HepG2 (cell line): ENCODE data around the gene WNT1. TPM values are rescaled to one million over a fixed set of nuclear protein-coding genes. Genes with fewer than 3 reads are reported as not detected.

Source experiments
- CEBPB ChIP-seq: IDR thresholded peaks from 2 replicates; pipeline ENCODE4 v1.6.1; 2011; ENCODE audit warnings: low read depth, low read length, improper control_type of control experiment, borderline replicate concordance
- EZH2 ChIP-seq: conservative IDR thresholded peaks from 2 replicates; pipeline ENCODE4 v1.6.1; 2012; ENCODE audit warnings: mild to moderate bottlenecking, low read depth, low read length, moderate library complexity
- MED1 ChIP-seq: sonication (generic); formaldehyde crosslinking; IDR thresholded peaks from 2 replicates; pipeline ENCODE4 v1.4.0; 2020; ENCODE audit warnings: missing genetic modification reagents
- NFE2L2 ChIP-seq: fragments of 150-350 bp; IDR thresholded peaks from 2 replicates; pipeline ENCODE4 v1.6.1; 2014; ENCODE audit warnings: low read length
- SMAD3 ChIP-seq: sonication (generic); formaldehyde crosslinking; IDR thresholded peaks from 2 replicates; pipeline ENCODE4 v1.4.0; 2020; ENCODE audit warnings: missing genetic modification reagents
- SP4 ChIP-seq: sonication (generic); formaldehyde crosslinking; IDR thresholded peaks from 2 replicates; pipeline ENCODE4 v1.8.1; 2023; ENCODE audit warnings: mild to moderate bottlenecking, missing genetic modification reagents
- SRSF1 ChIP-seq: fragments of 200-400 bp; formaldehyde crosslinking; optimal IDR thresholded peaks from 2 replicates; pipeline ENCODE3; 2017; ENCODE audit warnings: mild to moderate bottlenecking, low read depth, low read length, moderate library complexity
- SUZ12 ChIP-seq: fragments of 150-350 bp; IDR thresholded peaks from 2 replicates; pipeline ENCODE4 v1.6.1; 2014; ENCODE audit warnings: low read depth, low read length
- TEAD3 ChIP-seq: optimal IDR thresholded peaks from 2 replicates; pipeline ENCODE3; 2016; ENCODE audit warnings: borderline replicate concordance
- TOPORS ChIP-seq: sonication (generic); formaldehyde crosslinking; IDR thresholded peaks from 2 replicates; pipeline ENCODE4 v1.8.0; 2023; ENCODE audit warnings: mild to moderate bottlenecking, missing genetic modification reagents
- XRCC5 ChIP-seq: fragments of 200-400 bp; formaldehyde crosslinking; optimal IDR thresholded peaks from 2 replicates; pipeline ENCODE3; 2017; ENCODE audit warnings: mild to moderate bottlenecking, low read length
- ZBTB3 ChIP-seq: sonication (generic); formaldehyde crosslinking; IDR thresholded peaks from 2 replicates; pipeline ENCODE4 v1.4.0; 2020; ENCODE audit warnings: low read depth, mild to moderate bottlenecking, moderate library complexity, missing genetic modification reagents, borderline replicate concordance
- ZBTB38 ChIP-seq: sonication (generic); formaldehyde crosslinking; IDR thresholded peaks from 2 replicates; pipeline ENCODE4 v1.5.1; 2020; ENCODE audit warnings: mild to moderate bottlenecking, missing genetic modification reagents
- ZNF44 ChIP-seq: sonication (generic); formaldehyde crosslinking; IDR thresholded peaks from 2 replicates; pipeline ENCODE4 v1.5.1; 2020; ENCODE audit warnings: mild to moderate bottlenecking, missing genetic modification reagents
- polyA plus RNA-seq, 8 experiments: library from polyadenylated mRNA; depleted of rRNA in 3 of 8; stranded (reverse) in 7 of 8; unstranded in 1 of 8; fragments of >200 nt; fragmentation: Illumina TruSeq in 4 of 8; extraction: Trizol in 4 of 8; gene quantifications; 2 replicates each; pipeline versions ENCODE4 v1.2.1 to v1.2.3, GENCODE V29; 2011 to 2016; ENCODE audit warnings: low read depth in 4 of 8, missing spikeins in 1 of 8, mixed read lengths in 1 of 8; ENCODE audit not compliant: insufficient read depth in 1 of 8
- total RNA-seq, 5 experiments: library from RNA; depleted of rRNA; stranded (reverse); fragments of >200 nt; fragmentation: Illumina TruSeq; extraction: Trizol; gene quantifications; 2 replicates each; pipeline ENCODE4 v1.2.3, GENCODE V29; 2016; ENCODE audit warnings: low read depth in 1 of 5
- TF ChIP-seq, protein P1 (sequence below), 2 experiments: sonication (generic) in 1 of 2; formaldehyde crosslinking in 1 of 2; IDR thresholded peaks; 2 replicates each; pipeline versions ENCODE4 v1.5.1 to v1.6.1; 2011 to 2020; ENCODE audit warnings: borderline replicate concordance in 1 of 2, low read depth in 1 of 2, low read length in 1 of 2, mild to moderate bottlenecking in 1 of 2, missing genetic modification reagents in 1 of 2, moderate library complexity in 1 of 2
- TF ChIP-seq, protein P2 (sequence below): sonication (generic); formaldehyde crosslinking; IDR thresholded peaks from 2 replicates; pipeline ENCODE4 v1.5.0; 2020; ENCODE audit warnings: missing genetic modification reagents
- TF ChIP-seq, protein P3 (sequence below): sonication (generic); formaldehyde crosslinking; IDR thresholded peaks from 2 replicates; pipeline ENCODE4 v1.5.0; 2020; ENCODE audit warnings: missing genetic modification reagents
- TF ChIP-seq, protein P4 (sequence below): sonication (generic); formaldehyde crosslinking; IDR thresholded peaks from 2 replicates; pipeline ENCODE4 v1.8.0; 2022; ENCODE audit warnings: missing genetic modification reagents, low read depth, mild to moderate bottlenecking, borderline replicate concordance
- TF ChIP-seq, protein P5 (sequence below): sonication (generic); formaldehyde crosslinking; IDR thresholded peaks from 2 replicates; pipeline ENCODE4 v1.5.0; 2020; ENCODE audit warnings: mild to moderate bottlenecking, missing genetic modification reagents

WNT1 gene
- total and polyA plus RNA-seq, 2 of the 13 experiments (the other 11 are each of a cell fraction or from before 2014, with no cell fraction given), result not detected

DNA sequence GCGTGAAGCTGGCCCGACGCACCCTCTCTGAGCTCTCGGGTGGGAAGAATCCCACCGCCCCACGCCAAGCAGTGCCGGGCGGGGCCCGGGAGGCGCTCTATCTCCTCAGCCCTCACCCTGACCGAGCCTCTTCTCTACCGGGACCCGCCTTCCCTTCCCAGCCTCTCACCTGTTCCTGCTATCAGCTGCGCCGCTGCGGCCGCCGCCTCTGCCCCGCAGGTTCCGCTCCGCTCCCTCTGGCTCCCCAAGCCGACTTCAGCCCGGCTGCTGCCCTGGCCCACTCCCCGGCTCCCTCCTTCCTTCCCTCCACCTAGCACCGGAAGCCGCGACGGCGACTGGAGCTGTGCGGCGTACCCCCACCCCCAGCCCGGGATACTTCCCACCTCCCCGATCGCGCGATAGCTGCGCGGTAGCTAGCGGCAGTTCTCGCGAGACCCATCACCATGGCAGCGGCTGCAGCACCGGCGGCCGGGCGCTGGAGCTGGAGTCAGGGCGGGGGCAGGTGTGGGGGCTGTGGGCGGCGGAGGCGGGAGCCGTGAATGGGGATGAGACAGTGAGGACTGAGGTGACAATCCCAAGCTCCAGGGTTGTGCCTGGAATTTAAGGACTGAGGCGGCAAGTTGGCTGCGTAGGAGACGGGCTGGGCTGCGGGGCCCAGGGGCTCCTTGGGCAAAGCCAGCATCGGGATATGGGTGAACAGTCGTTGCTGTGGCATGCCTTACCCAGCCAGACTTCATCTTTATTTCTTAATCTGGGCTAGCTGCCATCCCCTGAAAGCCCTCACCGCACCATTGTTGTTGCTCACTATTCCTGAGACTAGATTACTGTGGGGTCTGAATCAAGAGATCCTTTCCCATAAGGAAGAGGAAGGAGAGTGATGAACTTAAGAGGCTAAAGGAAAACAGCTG is 20.7 kb upstream of the WNT1 start, which contains the start of gene ARF3 (continued):
- TF ChIP-seq, protein P1, sequence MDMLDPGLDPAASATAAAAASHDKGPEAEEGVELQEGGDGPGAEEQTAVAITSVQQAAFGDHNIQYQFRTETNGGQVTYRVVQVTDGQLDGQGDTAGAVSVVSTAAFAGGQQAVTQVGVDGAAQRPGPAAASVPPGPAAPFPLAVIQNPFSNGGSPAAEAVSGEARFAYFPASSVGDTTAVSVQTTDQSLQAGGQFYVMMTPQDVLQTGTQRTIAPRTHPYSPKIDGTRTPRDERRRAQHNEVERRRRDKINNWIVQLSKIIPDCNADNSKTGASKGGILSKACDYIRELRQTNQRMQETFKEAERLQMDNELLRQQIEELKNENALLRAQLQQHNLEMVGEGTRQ (IDR thresholded peaks at IDR 0.05; ENCODE audit: low read depth, low read length), result no peak
- TF ChIP-seq, protein P1 (CRISPR knock-in tag; IDR thresholded peaks at IDR 0.05; ENCODE audit: borderline replicate concordance), result 0 out of 2 replicates have a peak, but pooled peaks have one; percentile 2
- TF ChIP-seq, protein P2, sequence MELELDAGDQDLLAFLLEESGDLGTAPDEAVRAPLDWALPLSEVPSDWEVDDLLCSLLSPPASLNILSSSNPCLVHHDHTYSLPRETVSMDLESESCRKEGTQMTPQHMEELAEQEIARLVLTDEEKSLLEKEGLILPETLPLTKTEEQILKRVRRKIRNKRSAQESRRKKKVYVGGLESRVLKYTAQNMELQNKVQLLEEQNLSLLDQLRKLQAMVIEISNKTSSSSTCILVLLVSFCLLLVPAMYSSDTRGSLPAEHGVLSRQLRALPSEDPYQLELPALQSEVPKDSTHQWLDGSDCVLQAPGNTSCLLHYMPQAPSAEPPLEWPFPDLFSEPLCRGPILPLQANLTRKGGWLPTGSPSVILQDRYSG, result no peak
- TF ChIP-seq TOPORS (CRISPR knock-in tag) (no peak), TEAD3 (CRISPR knock-in tag) (no peak), ZBTB3 (CRISPR knock-in tag) (no peak), ZBTB38 (CRISPR knock-in tag) (no peak), SMAD3 (CRISPR knock-in tag) (peak; percentile 58; the same call in 1 of the 2 replicates), EZH2 (no peak), NFE2L2 (no peak), ZNF44 (peak; percentile 46; the same call in 1 of the 2 replicates), SP4 (no peak), MED1 (CRISPR knock-in tag) (peak; percentile 43; the same call in 1 of the 2 replicates), SUZ12 (no peak), CEBPB (no peak), SRSF1 (peak; percentile 40), XRCC5 (no peak)
- TF ChIP-seq, protein P3, sequence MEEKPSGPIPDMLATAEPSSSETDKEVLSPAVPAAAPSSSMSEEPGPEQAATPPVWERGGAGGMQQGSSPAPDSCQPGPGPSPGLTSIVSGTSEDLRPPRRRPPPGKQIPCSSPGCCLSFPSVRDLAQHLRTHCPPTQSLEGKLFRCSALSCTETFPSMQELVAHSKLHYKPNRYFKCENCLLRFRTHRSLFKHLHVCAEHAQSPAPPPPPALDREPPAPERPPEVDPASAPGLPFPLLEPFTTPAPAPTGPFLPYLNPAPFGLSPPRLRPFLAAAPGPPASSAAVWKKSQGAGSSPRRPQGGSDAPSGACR (CRISPR knock-in tag), result 0 out of 2 replicates have a peak, but pooled peaks have one; percentile 54
- TF ChIP-seq, protein P4, sequence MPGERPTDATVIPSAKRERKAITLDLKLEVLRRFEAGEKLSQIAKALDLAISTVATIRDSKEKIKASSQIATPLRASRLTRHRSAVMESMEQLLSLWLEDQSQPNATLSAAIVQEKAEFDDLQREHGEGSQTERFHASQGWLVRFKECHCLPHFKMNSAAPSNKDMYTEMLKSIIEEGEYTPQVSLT (CRISPR knock-in tag), result no peak
- TF ChIP-seq, protein P5, sequence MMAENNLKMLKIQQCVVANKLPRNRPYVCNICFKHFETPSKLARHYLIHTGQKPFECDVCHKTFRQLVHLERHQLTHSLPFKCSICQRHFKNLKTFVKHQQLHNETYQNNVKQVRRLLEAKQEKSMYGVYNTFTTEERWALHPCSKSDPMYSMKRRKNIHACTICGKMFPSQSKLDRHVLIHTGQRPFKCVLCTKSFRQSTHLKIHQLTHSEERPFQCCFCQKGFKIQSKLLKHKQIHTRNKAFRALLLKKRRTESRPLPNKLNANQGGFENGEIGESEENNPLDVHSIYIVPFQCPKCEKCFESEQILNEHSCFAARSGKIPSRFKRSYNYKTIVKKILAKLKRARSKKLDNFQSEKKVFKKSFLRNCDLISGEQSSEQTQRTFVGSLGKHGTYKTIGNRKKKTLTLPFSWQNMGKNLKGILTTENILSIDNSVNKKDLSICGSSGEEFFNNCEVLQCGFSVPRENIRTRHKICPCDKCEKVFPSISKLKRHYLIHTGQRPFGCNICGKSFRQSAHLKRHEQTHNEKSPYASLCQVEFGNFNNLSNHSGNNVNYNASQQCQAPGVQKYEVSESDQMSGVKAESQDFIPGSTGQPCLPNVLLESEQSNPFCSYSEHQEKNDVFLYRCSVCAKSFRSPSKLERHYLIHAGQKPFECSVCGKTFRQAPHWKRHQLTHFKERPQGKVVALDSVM, result no peak; the same call in 1 of the 2 replicates
